NOMO-1 (cell line): ENCODE measurements around the gene NCF4.
A peak's percentile ranks its signal among the peaks of the same experiment; 100 is the strongest.

ENCODE experiments used
- DNase-seq, 2 experiments: peaks; one replicate each; lab custom pipeline; 2025; ENCODE audit not compliant: unreplicated experiment in 2 of 2; lab: John Stamatoyannopoulos, UW

NCF4 gene

GRCh38 chr22:36860821-36861659 is at the start of gene NCF4:
Gene NCF4, plus strand, starts transcription at chr22:36861006. Its CDS starts 166 bp downstream, at chr22:36861172.
- DNase-seq = peak; percentile 94 to 98

- DNase-seq = no peak
These were observed 49.6 kb upstream of the NCF4 start for GRCh38 chr22:36811094-36811800.

GRCh38 chr22:36814801-36815200 is 46.0 kb upstream of the NCF4 start:
- no peak for DNase-seq

GRCh38 chr22:36815558-36816338 is 45.1 kb upstream of the NCF4 start:
- no peak for DNase-seq

- no peak for DNase-seq
These were observed 44.5 kb upstream of the NCF4 start for GRCh38 chr22:36816339-36816635.

- peak in 1 of 2 experiments; percentile 14 for DNase-seq
These were observed 43.9 kb upstream of the NCF4 start, which contains the start of gene PVALB for GRCh38 chr22:36816636-36817524. Gene PVALB, minus strand, starts transcription at chr22:36817035. Its CDS starts 30 bp downstream, at chr22:36817005.

- DNase-seq = no peak
These were observed 43.3 kb upstream of the NCF4 start for GRCh38 chr22:36817525-36817848.

GRCh38 chr22:36818010-36818642 is 42.7 kb upstream of the NCF4 start:
- DNase-seq = no peak

- DNase-seq = no peak
These were observed 41.7 kb upstream of the NCF4 start for GRCh38 chr22:36819112-36819511.

- no peak for DNase-seq
These were observed 38.2 kb upstream of the NCF4 start for GRCh38 chr22:36822581-36822980.

GRCh38 chr22:36823186-36823839 is 37.5 kb upstream of the NCF4 start:
- no peak for DNase-seq

- DNase-seq = no peak
These were observed 36.2 kb upstream of the NCF4 start for GRCh38 chr22:36824655-36825054.

- no peak for DNase-seq
These were observed 34.5 kb upstream of the NCF4 start for GRCh38 chr22:36826262-36826661.

- DNase-seq = no peak
These were observed 32.0 kb upstream of the NCF4 start for GRCh38 chr22:36828815-36829214.

GRCh38 chr22:36829370-36830002 is 31.3 kb upstream of the NCF4 start:
- no peak for DNase-seq

- DNase-seq = no peak
These were observed 30.2 kb upstream of the NCF4 start for GRCh38 chr22:36830601-36831000.

GRCh38 chr22:36831206-36831605 is 29.6 kb upstream of the NCF4 start:
- DNase-seq = no peak

GRCh38 chr22:36831717-36832116 is 29.1 kb upstream of the NCF4 start:
- no peak for DNase-seq

- DNase-seq = peak; percentile 68 to 92
These were observed 27.7 kb upstream of the NCF4 start for GRCh38 chr22:36833073-36833472.
